NOMO-1 treated with DMSO at 0.1 percent for 48 hours (cell line): ENCODE data around the gene RB1.
A peak's percentile ranks its signal among the peaks of the same experiment; 100 is the strongest.
"Not testable (repeated sequence)": the region's sequence is repeated elsewhere in the genome, so short reads cannot be mapped to it uniquely, and the experiment has no call there.

ENCODE experiments used
- DNase-seq: peaks from one replicate; lab custom pipeline; 2025; ENCODE audit not compliant: unreplicated experiment; lab: John Stamatoyannopoulos, UW

The RB1 gene

GRCh38 chr13:48346583-48346982 is 43.0 kb downstream of the RB1 start:
- DNase-seq = no peak

GRCh38 chr13:48349525-48349924 is 46.0 kb downstream of the RB1 start:
- DNase-seq = no peak

GRCh38 chr13:48353590-48353989 is 50.0 kb downstream of the RB1 start:
- no peak for DNase-seq

GRCh38 chr13:48355524-48355923 is 52.0 kb downstream of the RB1 start:
- DNase-seq = not testable (repeated sequence)

- DNase-seq = no peak
Observed at GRCh38 chr13:48356750-48357149, 53.2 kb downstream of the RB1 start.

GRCh38 chr13:48369988-48370387 is 66.4 kb downstream of the RB1 start:
- DNase-seq = no peak

- DNase-seq = no peak
Observed at GRCh38 chr13:48370815-48371214, 67.3 kb downstream of the RB1 start.

- no peak for DNase-seq
Observed at GRCh38 chr13:48377857-48378256, 74.3 kb downstream of the RB1 start.

GRCh38 chr13:48380581-48380980 is 77.0 kb downstream of the RB1 start:
- DNase-seq = no peak

GRCh38 chr13:48383384-48383783 is 79.8 kb downstream of the RB1 start:
- no peak for DNase-seq

GRCh38 chr13:48386816-48387215 is 83.3 kb downstream of the RB1 start:
- no peak for DNase-seq

GRCh38 chr13:48391257-48391656 is 87.7 kb downstream of the RB1 start:
- no peak for DNase-seq

GRCh38 chr13:48393030-48393697 is 89.6 kb downstream of the RB1 start:
- DNase-seq = no peak

- no peak for DNase-seq
Observed at GRCh38 chr13:48393698-48394085, 90.1 kb downstream of the RB1 start.

GRCh38 chr13:48397744-48398143 is 94.2 kb downstream of the RB1 start:
- DNase-seq = no peak

GRCh38 chr13:48398450-48399095 is 95.0 kb downstream of the RB1 start:
- no peak for DNase-seq

GRCh38 chr13:48400090-48400694 is 96.6 kb downstream of the RB1 start:
- DNase-seq = no peak

GRCh38 chr13:48400850-48401291 is 97.3 kb downstream of the RB1 start:
- DNase-seq = peak; percentile 88

- DNase-seq = peak; percentile 69
Observed at GRCh38 chr13:48401480-48401879, 97.9 kb downstream of the RB1 start.

- no peak for DNase-seq
Observed at GRCh38 chr13:48402325-48402932, 98.9 kb downstream of the RB1 start.

- DNase-seq = peak; percentile 64
Observed at GRCh38 chr13:48403151-48403631, 99.6 kb downstream of the RB1 start.

- DNase-seq = no peak
Observed at GRCh38 chr13:48403913-48404312, 100.4 kb downstream of the RB1 start.
